Fibroblast of lung (primary cell): ENCODE results near the gene DLGAP1. TPM values are rescaled to one million over a fixed set of nuclear protein-coding genes. Genes with fewer than 3 reads are reported as not detected.

ENCODE experiments used
- DNase-seq, 2 donors: peaks; one replicate each; pipeline versions ENCODE4 v3.0.0 to v3.0.0-alpha.2; 2010; ENCODE audit warnings: low read depth in 2 of 2
- H2AFZ ChIP-seq: 2 replicates; pipeline ENCODE4 v1.5.1; 2012; ENCODE audit warnings: low read length, control low read depth, inconsistent platforms
- H3K27ac ChIP-seq: 2 replicates; pipeline ENCODE4 v1.5.1; 2011; ENCODE audit warnings: low read length, control low read depth; ENCODE audit not compliant: insufficient read depth
- H3K27me3 ChIP-seq: 2 replicates; pipeline ENCODE4 v1.5.1; 2011; ENCODE audit warnings: mild to moderate bottlenecking, low read length; ENCODE audit not compliant: control insufficient read depth, insufficient read depth
- H3K36me3 ChIP-seq: 2 replicates; pipeline ENCODE4 v1.5.1; 2011; ENCODE audit warnings: low read length; ENCODE audit not compliant: control insufficient read depth, insufficient read depth
- H3K4me1 ChIP-seq: 2 replicates; pipeline ENCODE4 v1.5.1; 2011; ENCODE audit warnings: low read length; ENCODE audit not compliant: control insufficient read depth, insufficient read depth; ENCODE audit errors: extremely low read depth
- H3K4me2 ChIP-seq: 2 replicates; pipeline ENCODE4 v1.5.1; 2011; ENCODE audit warnings: low read length, control low read depth; ENCODE audit not compliant: insufficient read depth; ENCODE audit errors: extremely low read depth
- H3K4me3 ChIP-seq, 4 experiments: fragments of 200-600 bp in 1 of 4; sonication (generic) in 1 of 4; replicated peaks in 1 of 4; 2 replicates each; pipeline ENCODE4 v1.5.1; 2011 to 2016; ENCODE audit warnings: low read length in 4 of 4, low read depth in 3 of 4, mild to moderate bottlenecking in 3 of 4, control low read depth in 2 of 4, inconsistent platforms in 1 of 4, mixed read lengths in 1 of 4; ENCODE audit not compliant: insufficient read depth in 1 of 4; ENCODE audit errors: control extremely low read depth in 1 of 4
- H3K79me2 ChIP-seq: 2 replicates; pipeline ENCODE4 v1.5.1; 2012; ENCODE audit warnings: mild to moderate bottlenecking, low read length, inconsistent platforms; ENCODE audit not compliant: control insufficient read depth, insufficient read depth
- H3K9ac ChIP-seq: 2 replicates; pipeline ENCODE4 v1.5.1; 2011; ENCODE audit warnings: mild to moderate bottlenecking, low read length, control low read depth; ENCODE audit not compliant: insufficient read depth
- H3K9me3 ChIP-seq: 2 replicates; pipeline ENCODE4 v1.5.1; 2012; ENCODE audit warnings: low read depth, low read length; ENCODE audit not compliant: control insufficient read depth, insufficient read depth
- H4K20me1 ChIP-seq: 2 replicates; pipeline ENCODE4 v1.5.1; 2011; ENCODE audit warnings: low read length; ENCODE audit not compliant: control insufficient read depth, insufficient read depth; ENCODE audit errors: extremely low read depth
- EZH2 ChIP-seq: IDR thresholded peaks from 2 replicates; pipeline ENCODE4 v1.5.1; 2012; ENCODE audit warnings: low read length, control low read depth, mild to moderate bottlenecking; ENCODE audit errors: missing control alignments
- polyA plus RNA-seq, 2 donors: library from polyadenylated mRNA; depleted of rRNA in 1 of 2; stranded (reverse) in 1 of 2; unstranded in 1 of 2; fragments of >200 nt; gene quantifications; 2 replicates each; pipeline ENCODE4 v1.2.1, GENCODE V29; 2011 to 2012; ENCODE audit warnings: missing spikeins in 1 of 2
- total RNA-seq: library from RNA; depleted of rRNA; stranded (reverse); fragments of >200 nt; gene quantifications from 2 replicates; pipeline ENCODE4 v1.2.1, GENCODE V29; 2014
- TF ChIP-seq, protein P1 (sequence below), 2 donors: IDR thresholded peaks in 1 of 2; conservative IDR thresholded peaks in 1 of 2; 1 replicate in 1 of 2; 2 replicates in 1 of 2; pipeline ENCODE4 v1.5.1; 2011 to 2012; ENCODE audit warnings: low read length in 2 of 2, control low read depth in 1 of 2, inconsistent platforms in 1 of 2, low read depth in 1 of 2, mild to moderate bottlenecking in 1 of 2

The DLGAP1 gene
- total and polyA plus RNA-seq, 2 donors (not counting 1 experiment from before 2014, with no cell fraction given) = 0.16 to 0.17 TPM

- Histone ChIP-seq H2AFZ (no peak overlapping the region), H3K9me3 (no peaks in the 10 kb centered on the region), H3K27ac (no peak overlapping the region), H3K4me3 (no peak overlapping the region), H3K4me2 (no peak overlapping the region), H3K79me2 (no peaks in the 10 kb centered on the region), H3K27me3 (no peaks in the 10 kb centered on the region), H3K4me1 (no peaks in the 10 kb centered on the region), H3K9ac (no peak overlapping the region), H3K36me3 (no peaks in the 10 kb centered on the region), H4K20me1 (no peaks in the 10 kb centered on the region)
- no peak for TF ChIP-seq EZH2
- TF ChIP-seq, protein P1, sequence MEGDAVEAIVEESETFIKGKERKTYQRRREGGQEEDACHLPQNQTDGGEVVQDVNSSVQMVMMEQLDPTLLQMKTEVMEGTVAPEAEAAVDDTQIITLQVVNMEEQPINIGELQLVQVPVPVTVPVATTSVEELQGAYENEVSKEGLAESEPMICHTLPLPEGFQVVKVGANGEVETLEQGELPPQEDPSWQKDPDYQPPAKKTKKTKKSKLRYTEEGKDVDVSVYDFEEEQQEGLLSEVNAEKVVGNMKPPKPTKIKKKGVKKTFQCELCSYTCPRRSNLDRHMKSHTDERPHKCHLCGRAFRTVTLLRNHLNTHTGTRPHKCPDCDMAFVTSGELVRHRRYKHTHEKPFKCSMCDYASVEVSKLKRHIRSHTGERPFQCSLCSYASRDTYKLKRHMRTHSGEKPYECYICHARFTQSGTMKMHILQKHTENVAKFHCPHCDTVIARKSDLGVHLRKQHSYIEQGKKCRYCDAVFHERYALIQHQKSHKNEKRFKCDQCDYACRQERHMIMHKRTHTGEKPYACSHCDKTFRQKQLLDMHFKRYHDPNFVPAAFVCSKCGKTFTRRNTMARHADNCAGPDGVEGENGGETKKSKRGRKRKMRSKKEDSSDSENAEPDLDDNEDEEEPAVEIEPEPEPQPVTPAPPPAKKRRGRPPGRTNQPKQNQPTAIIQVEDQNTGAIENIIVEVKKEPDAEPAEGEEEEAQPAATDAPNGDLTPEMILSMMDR (conservative IDR thresholded peaks at IDR 0.05 in 1 of 2, IDR thresholded peaks at IDR 0.05 in 1 of 2; ENCODE audit: low read depth in 1 of 2, low read length in 2 of 2) = no peak
- no peak for DNase-seq
Measured at GRCh38 chr18:3952031-3952430, 503.1 kb downstream of the DLGAP1 start.

DNA sequence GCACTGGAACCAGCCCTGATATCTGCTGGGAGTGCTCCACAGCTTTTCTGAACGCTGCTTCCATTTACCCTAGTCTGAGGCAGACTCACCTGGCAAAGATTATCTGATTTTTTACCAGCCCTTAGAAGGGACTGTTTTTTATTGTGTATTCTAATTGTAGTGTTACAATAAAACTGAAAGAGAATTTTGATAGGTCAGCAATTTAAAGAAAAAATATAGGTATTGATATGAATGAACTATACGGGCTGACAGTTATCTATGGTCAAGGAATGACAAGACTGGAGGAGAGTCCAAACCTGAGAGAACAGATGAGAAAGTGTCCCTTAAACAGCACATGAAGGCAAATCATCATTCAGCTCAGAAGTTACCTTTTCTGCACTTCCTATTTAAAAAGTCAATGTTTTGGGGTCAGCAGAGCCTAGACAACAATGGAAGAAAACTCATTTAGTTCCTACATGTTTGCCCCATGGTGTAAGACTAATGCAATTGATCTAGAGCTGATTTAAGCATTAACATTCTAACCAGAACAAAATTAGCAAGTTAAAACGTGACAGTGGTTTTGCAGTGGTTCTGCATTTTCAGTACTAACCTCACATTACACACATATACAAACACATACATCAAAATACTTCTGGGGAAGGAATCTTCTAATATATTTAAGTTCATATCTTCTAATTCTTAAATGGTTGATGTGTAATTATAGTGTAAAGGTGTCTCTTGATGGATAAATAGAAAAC, 504.3 kb downstream of the DLGAP1 start:
- no peaks in the 10 kb centered on the region for H3K27me3 ChIP-seq
- no peak overlapping the region for H3K9ac ChIP-seq
- no peaks in the 10 kb centered on the region for H3K9me3 ChIP-seq
- TF ChIP-seq EZH2 = no peak
- TF ChIP-seq, protein P1 (conservative IDR thresholded peaks at IDR 0.05 in 1 of 2, IDR thresholded peaks at IDR 0.05 in 1 of 2; ENCODE audit: low read depth in 1 of 2, low read length in 2 of 2) = no peak
- H3K36me3 ChIP-seq = no peaks in the 10 kb centered on the region
- no peak for DNase-seq
- H3K4me1 ChIP-seq = no peaks in the 10 kb centered on the region
- H3K27ac ChIP-seq = no peak overlapping the region
- no peaks in the 10 kb centered on the region for H3K79me2 ChIP-seq
- no peak overlapping the region for H3K4me2 ChIP-seq
- H2AFZ ChIP-seq = no peak overlapping the region
- H4K20me1 ChIP-seq = no peaks in the 10 kb centered on the region
- no peak overlapping the region for H3K4me3 ChIP-seq

DNA sequence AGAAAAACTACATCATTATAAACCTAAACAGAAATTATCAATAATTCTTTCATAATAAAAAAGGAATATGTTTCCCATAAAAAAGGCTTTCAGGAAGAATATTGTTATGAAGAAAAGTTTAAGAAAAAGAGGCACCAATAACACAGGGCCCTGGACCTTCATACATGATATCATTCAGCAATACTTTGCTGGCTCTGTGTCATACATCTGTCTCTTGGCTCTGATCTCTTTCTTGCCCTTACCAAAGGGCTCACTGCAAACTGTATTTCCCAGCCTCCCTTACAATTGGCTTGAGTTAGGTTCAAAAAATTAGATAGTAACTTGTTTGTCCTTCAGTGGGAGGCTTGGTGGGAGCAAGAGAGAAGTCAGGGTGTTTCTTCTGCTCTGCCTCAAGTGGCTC, 506.1 kb downstream of the DLGAP1 start:
- no peak for TF ChIP-seq EZH2
- TF ChIP-seq, protein P1 (conservative IDR thresholded peaks at IDR 0.05 in 1 of 2, IDR thresholded peaks at IDR 0.05 in 1 of 2; ENCODE audit: low read depth in 1 of 2, low read length in 2 of 2) = no peak
- no peaks in the 10 kb centered on the region for H3K36me3 ChIP-seq
- no peak for DNase-seq
- no peak overlapping the region for H3K4me3 ChIP-seq
- no peaks in the 10 kb centered on the region for H3K4me1 ChIP-seq
- H4K20me1 ChIP-seq = no peaks in the 10 kb centered on the region
- H3K4me2 ChIP-seq = no peak overlapping the region
- H3K9ac ChIP-seq = no peak overlapping the region
- no peaks in the 10 kb centered on the region for H3K79me2 ChIP-seq
- H2AFZ ChIP-seq = no peak overlapping the region
- H3K9me3 ChIP-seq = no peaks in the 10 kb centered on the region
- no peaks in the 10 kb centered on the region for H3K27me3 ChIP-seq
- no peak overlapping the region for H3K27ac ChIP-seq
